Sigmoid colon (tissue), 7 donors: ENCODE results near the gene TPM1. TPM values are rescaled to one million over a fixed set of nuclear protein-coding genes. Genes with fewer than 3 reads are reported as not detected.
"Not testable (repeated sequence)": the region's sequence is repeated elsewhere in the genome, so short reads cannot be mapped to it uniquely, and the experiment has no call there.

Experiments used
- DNase-seq: peaks from one replicate; pipeline ENCODE4 v3.0.0-alpha.2; 2019
- H3K27ac ChIP-seq, 4 donors: fragments of 200-600 bp; sonication (generic); one replicate each; pipeline ENCODE4 v1.5.1; 2016 to 2019; ENCODE audit warnings: mild to moderate bottlenecking in 1 of 4
- H3K27me3 ChIP-seq, 3 donors: fragments of 200-600 bp; sonication (generic); one replicate each; pipeline ENCODE4 v1.5.1; 2019; ENCODE audit warnings: mild to moderate bottlenecking in 1 of 3
- H3K36me3 ChIP-seq, 4 donors: fragments of 200-600 bp; sonication (generic); one replicate each; pipeline ENCODE4 v1.5.1; 2016 to 2019
- H3K4me1 ChIP-seq, 4 donors: fragments of 200-600 bp; sonication (generic); one replicate each; pipeline ENCODE4 v1.5.1; 2017 to 2019
- H3K4me3 ChIP-seq, 4 donors: fragments of 200-600 bp; sonication (generic); one replicate each; pipeline ENCODE4 v1.5.1; 2017 to 2019; ENCODE audit warnings: mild to moderate bottlenecking in 2 of 4, moderate library complexity in 1 of 4
- H3K9me3 ChIP-seq, 4 donors: fragments of 200-600 bp in 3 of 4; sonication (generic) in 3 of 4; one replicate each; pipeline versions ENCODE4 v1.5.1 to v1.6.1; 2013 to 2019
- EP300 ChIP-seq, 4 donors: sonication (generic); formaldehyde crosslinking; IDR thresholded peaks; one replicate each; pipeline ENCODE4 v1.6.1; 2017; ENCODE audit warnings: antibody characterized with exemption in 4 of 4
- POLR2A ChIP-seq, 2 donors: fragments of 450-650 bp; IDR thresholded peaks; one replicate each; pipeline ENCODE4 v1.6.1; 2016; ENCODE audit warnings: antibody characterized with exemption in 2 of 2, mild to moderate bottlenecking in 2 of 2, moderate library complexity in 2 of 2
- POLR2AphosphoS5 ChIP-seq, 4 donors: sonication (generic); formaldehyde crosslinking; IDR thresholded peaks; one replicate each; pipeline ENCODE4 v1.6.1; 2017; ENCODE audit warnings: antibody characterized with exemption in 4 of 4
- WGBS, 2 donors: extraction: QIAGEN DNeasy Blood & Tissue Kit; methylation state at CpG; one replicate each; pipeline ENCODE4 v1.1.7; 2013; 5-methylcytosine and 5-hydroxymethylcytosine counted together
- intact Hi-C: fragments of 100-400 bp; cut with DNase I; formaldehyde crosslinking; loops from one replicate; pipeline ENCODE4 v1.15.1; 2023
- polyA plus RNA-seq, 3 donors: library from polyadenylated mRNA; stranded (reverse); fragments of 200-250 nt; gene quantifications; one replicate each; pipeline ENCODE4 v1.2.3, GENCODE V29; 2013
- total RNA-seq, 4 donors: library from RNA; depleted of rRNA; stranded (reverse); fragments of >200 nt; gene quantifications; one replicate each; pipeline ENCODE4 v1.1.0, GENCODE V29; 2016
- TF ChIP-seq, protein P1 (sequence below), 4 experiments: fragments of 450-650 bp in 3 of 4; fragments of 200-600 bp in 1 of 4; IDR thresholded peaks; one replicate each; pipeline ENCODE4 v1.5.1; 2016 to 2019; ENCODE audit warnings: antibody characterized with exemption in 4 of 4, mild to moderate bottlenecking in 3 of 4, moderate library complexity in 2 of 4
- donor health status: healthy with polysubstance abuse.
- donor health status: Bipolar disorder and iron deficiency.
- donor health status: healthy.

Gene TPM1
- total and polyA plus RNA-seq, 7 donors: 438 to 4,179 (median 2,634) TPM

DNA sequence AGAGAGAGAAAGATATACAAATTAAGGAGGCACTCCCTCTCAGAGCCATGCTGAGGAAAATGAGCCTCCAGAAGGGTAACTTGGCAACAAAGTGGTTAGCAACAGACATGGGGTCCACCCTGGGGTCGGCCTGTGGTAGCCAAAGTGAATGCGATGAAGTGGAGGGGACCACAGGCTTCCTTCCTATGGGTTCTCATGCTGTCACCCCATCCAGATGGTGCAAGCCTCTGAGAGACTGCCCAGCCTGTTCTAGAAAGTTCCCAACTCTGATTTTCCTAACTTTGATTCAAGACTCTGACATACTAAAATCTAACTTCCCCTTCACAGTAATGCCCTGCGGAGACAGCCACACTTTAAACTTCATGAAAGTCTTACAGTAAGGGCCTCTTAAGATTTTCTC, 60.9 kb downstream of the TPM1 start:
- Histone ChIP-seq H3K27ac (no peak overlapping the region), H3K9me3 (no peaks in the 10 kb centered on the region), H3K4me3 (no peak overlapping the region), H3K36me3 (no peaks in the 10 kb centered on the region), H3K4me1 (peaks cover 0 to 14% (median 12%) of the 10 kb centered on the region in 4 donors), H3K27me3 (no peaks in the 10 kb centered on the region)
- no peak for DNase-seq
- TF ChIP-seq POLR2AphosphoS5 (IDR thresholded peaks at IDR 0.05) (no peak), EP300 (IDR thresholded peaks at IDR 0.05) (no peak), POLR2A (IDR thresholded peaks at IDR 0.05) (no peak)
- TF ChIP-seq, protein P1, sequence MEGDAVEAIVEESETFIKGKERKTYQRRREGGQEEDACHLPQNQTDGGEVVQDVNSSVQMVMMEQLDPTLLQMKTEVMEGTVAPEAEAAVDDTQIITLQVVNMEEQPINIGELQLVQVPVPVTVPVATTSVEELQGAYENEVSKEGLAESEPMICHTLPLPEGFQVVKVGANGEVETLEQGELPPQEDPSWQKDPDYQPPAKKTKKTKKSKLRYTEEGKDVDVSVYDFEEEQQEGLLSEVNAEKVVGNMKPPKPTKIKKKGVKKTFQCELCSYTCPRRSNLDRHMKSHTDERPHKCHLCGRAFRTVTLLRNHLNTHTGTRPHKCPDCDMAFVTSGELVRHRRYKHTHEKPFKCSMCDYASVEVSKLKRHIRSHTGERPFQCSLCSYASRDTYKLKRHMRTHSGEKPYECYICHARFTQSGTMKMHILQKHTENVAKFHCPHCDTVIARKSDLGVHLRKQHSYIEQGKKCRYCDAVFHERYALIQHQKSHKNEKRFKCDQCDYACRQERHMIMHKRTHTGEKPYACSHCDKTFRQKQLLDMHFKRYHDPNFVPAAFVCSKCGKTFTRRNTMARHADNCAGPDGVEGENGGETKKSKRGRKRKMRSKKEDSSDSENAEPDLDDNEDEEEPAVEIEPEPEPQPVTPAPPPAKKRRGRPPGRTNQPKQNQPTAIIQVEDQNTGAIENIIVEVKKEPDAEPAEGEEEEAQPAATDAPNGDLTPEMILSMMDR (IDR thresholded peaks at IDR 0.05): no peak
- WGBS, 2 donors: 71 to 87% methylated on average over 3 of the region's 3 CpGs
- intact Hi-C loops: no loop called here

DNA sequence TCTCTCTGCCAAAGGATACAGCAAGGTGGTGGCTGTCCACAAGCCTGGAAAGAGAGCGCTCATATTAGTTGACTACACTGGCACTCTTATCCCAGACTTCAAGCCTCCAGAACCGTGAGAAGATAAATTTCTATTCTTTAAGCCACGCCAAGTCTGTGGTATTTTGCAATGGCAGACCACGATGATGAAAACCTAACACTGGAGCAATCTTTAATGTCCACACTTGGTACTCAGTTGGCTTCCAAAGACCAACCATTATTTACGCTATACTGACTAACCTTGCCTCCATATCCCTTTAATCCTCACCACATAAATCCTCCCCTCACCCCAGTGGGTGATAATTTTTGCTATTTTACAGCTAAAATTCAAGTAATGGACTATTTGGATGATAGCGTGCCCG, 62.2 kb downstream of the TPM1 start:
- Histone ChIP-seq H3K27me3 (no peaks in the 10 kb centered on the region), H3K36me3 (no peaks in the 10 kb centered on the region), H3K9me3 (no peaks in the 10 kb centered on the region), H3K4me3 (no peak overlapping the region), H3K27ac (no peak overlapping the region), H3K4me1 (peaks cover 0 to 19% (median 15%) of the 10 kb centered on the region in 4 donors)
- DNase-seq: no peak
- intact Hi-C loops: no loop called here
- TF ChIP-seq POLR2A (IDR thresholded peaks at IDR 0.05) (no peak), POLR2AphosphoS5 (IDR thresholded peaks at IDR 0.05) (no peak)
- TF ChIP-seq, protein P1 (IDR thresholded peaks at IDR 0.05): no peak
- 65 to 73% methylated on average over 7 of the region's 7 CpGs for WGBS, 2 donors

DNA sequence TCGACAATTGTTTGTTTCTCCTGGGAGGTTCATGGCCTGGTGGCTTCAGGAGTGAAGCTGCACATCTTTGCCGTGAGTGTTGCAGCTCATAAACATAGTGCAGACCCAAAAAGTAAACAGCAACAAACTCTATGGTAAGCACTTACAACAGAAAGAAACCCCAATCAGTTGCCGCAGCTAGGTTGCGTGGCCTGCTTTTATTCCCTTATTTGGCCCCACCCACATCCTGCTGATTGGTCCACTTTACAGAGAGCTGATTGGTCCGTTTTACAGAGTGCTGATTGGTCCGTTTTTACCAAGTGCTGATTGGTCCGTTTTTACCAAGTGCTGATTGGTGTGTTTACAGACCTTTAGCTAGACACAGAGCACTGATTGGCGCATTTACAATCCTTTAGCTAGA, 62.8 kb downstream of the TPM1 start:
- DNase-seq, H3K27ac ChIP-seq, H3K27me3 ChIP-seq, H3K36me3 ChIP-seq, intact Hi-C loops, H3K4me3 ChIP-seq, H3K9me3 ChIP-seq: not testable (repeated sequence)
- peaks cover 0 to 19% (median 15%) of the 10 kb centered on the region in 4 donors for H3K4me1 ChIP-seq
- WGBS, 2 donors: 77 to 79% methylated on average over 8 of the region's 8 CpGs

DNA sequence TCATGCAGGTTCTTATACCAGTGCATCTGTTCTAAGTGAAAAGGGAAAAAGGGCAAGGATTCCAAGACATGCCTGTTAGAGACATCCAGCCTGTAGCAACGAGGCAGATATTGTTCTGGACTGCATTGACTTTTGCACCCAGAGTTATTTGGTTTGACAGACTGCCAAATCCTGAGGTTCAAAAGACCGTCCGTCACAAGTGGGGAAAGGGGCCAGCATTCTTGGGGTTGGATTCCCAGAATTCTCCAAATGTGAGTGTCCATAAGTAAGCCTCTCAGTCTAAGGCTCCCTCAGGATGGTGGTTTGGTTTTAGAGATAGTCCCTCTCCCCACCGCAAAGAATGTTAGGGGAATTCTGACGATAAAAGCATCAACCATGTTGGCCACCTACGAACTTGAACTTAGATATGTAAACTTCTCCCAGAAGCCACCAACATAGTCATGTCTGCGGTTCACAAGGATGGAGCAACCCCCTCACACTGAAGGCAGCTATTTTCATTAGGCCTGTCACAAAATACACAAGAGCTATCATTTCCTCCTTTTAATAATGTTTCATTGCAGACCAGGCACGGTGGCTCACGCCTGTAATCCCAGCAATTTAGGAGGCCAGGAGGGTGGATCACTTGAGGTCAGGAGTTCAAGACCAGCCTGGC, 65.5 kb downstream of the TPM1 start:
- TF ChIP-seq EP300 (IDR thresholded peaks at IDR 0.05) (no peak), POLR2AphosphoS5 (IDR thresholded peaks at IDR 0.05) (peak in 1 of 4 donors; percentile 30)
- Histone ChIP-seq H3K27me3 (no peaks in the 10 kb centered on the region), H3K4me3 (no peak overlapping the region), H3K4me1 (peaks cover 0 to 19% (median 15%) of the 10 kb centered on the region in 4 donors), H3K27ac (peak overlapping the region in 3 of 4 donors; percentile 20 to 59 (median 34)), H3K9me3 (no peaks in the 10 kb centered on the region), H3K36me3 (no peaks in the 10 kb centered on the region)
- intact Hi-C loops: no loop called here
- no peak for DNase-seq
- WGBS, 2 donors: 14 to 50% methylated on average over 9 of the region's 9 CpGs

DNA sequence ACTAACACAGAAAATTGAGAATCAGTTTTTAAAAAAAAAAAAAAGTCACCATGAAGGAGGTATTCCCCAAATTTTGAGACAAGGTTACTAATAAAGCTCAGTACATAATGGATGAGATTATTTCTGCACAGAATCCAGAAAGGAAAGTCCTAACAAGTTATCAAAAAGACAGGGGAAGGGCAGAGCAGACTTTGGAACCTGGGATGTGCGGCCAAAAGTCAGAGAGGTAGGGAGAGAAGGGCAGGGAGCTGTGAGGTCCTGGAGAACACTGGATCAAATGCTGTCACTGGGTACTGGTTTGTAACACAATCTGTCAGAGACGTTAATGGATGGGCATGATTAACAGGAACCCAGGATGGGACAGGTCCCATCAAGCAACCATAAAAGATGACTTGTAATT, 67.0 kb downstream of the TPM1 start:
- no peak for DNase-seq
- intact Hi-C loops: no loop called here
- WGBS, 2 donors: 73 to 87% methylated on average over 2 of the region's 2 CpGs
- no peak overlapping the region for H3K4me3 ChIP-seq
- no peak overlapping the region for H3K27ac ChIP-seq
- no peaks in the 10 kb centered on the region for H3K36me3 ChIP-seq
- H3K4me1 ChIP-seq: peaks cover 0 to 19% (median 15%) of the 10 kb centered on the region in 4 donors
- no peaks in the 10 kb centered on the region for H3K9me3 ChIP-seq
- H3K27me3 ChIP-seq: no peaks in the 10 kb centered on the region
- TF ChIP-seq POLR2A (IDR thresholded peaks at IDR 0.05) (no peak), EP300 (IDR thresholded peaks at IDR 0.05) (no peak), POLR2AphosphoS5 (IDR thresholded peaks at IDR 0.05) (no peak)
- TF ChIP-seq, protein P1 (IDR thresholded peaks at IDR 0.05): no peak

DNA sequence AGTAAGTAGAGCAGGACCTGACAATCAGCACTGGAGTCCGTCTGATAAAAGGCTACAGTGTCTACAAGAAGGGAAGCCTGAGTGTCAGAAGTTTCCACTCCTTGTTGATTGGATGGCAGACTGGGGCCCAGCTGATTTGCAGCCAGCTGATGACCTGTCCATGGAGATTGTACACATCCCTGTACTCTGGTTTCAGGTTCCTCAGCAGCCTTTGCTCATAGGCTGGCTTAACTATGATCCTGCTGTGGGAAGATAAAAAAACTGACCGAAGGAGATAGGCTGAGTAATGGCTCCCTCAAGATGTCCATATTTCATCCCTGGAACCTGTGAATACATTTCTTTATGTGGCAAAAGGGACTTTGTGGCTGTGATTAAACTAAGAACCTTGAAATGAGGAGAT, 67.4 kb downstream of the TPM1 start:
- no peak for TF ChIP-seq POLR2A (IDR thresholded peaks at IDR 0.05)
- no peak for TF ChIP-seq POLR2AphosphoS5 (IDR thresholded peaks at IDR 0.05)
- TF ChIP-seq, protein P1 (IDR thresholded peaks at IDR 0.05): no peak
- no peak for TF ChIP-seq EP300 (IDR thresholded peaks at IDR 0.05)
- Histone ChIP-seq H3K27ac (no peak overlapping the region), H3K9me3 (no peaks in the 10 kb centered on the region), H3K36me3 (no peaks in the 10 kb centered on the region), H3K4me3 (no peak overlapping the region), H3K27me3 (no peaks in the 10 kb centered on the region), H3K4me1 (peaks cover 0 to 19% (median 15%) of the 10 kb centered on the region in 4 donors)
- WGBS, 2 donors: 94 to 95% methylated on average over 2 of the region's 2 CpGs
- intact Hi-C loops: no loop called here
- DNase-seq: no peak
